SW480 (cell line): ENCODE data around the gene ZNF467.

Experiments used
- DNase-seq: peaks from one replicate; pipeline ENCODE4 v3.0.0-alpha.2; 2016; ENCODE audit warnings: low spot score

The ZNF467 gene

GRCh38 chr7:149806726-149807125, 33.3 kb upstream of the ZNF467 start:
- no peak for DNase-seq

- DNase-seq = no peak
Measured at GRCh38 chr7:149804106-149804505, 30.7 kb upstream of the ZNF467 start.

- DNase-seq = no peak
Measured at GRCh38 chr7:149803551-149804074, 30.2 kb upstream of the ZNF467 start.

GRCh38 chr7:149802966-149803365, 29.6 kb upstream of the ZNF467 start:
- DNase-seq = no peak

- no peak for DNase-seq
Measured at GRCh38 chr7:149801816-149802215, 28.4 kb upstream of the ZNF467 start.

- no peak for DNase-seq
Measured at GRCh38 chr7:149801002-149801566, 27.7 kb upstream of the ZNF467 start.

GRCh38 chr7:149800169-149800555, 26.8 kb upstream of the ZNF467 start:
- DNase-seq = no peak

- no peak for DNase-seq
Measured at GRCh38 chr7:149799397-149800168, 26.2 kb upstream of the ZNF467 start.

- DNase-seq = no peak
Measured at GRCh38 chr7:149797771-149798170, 24.4 kb upstream of the ZNF467 start.

- no peak for DNase-seq
Measured at GRCh38 chr7:149796287-149796860, 23.0 kb upstream of the ZNF467 start.

- no peak for DNase-seq
Measured at GRCh38 chr7:149795126-149795525, 21.7 kb upstream of the ZNF467 start.

GRCh38 chr7:149794661-149795060, 21.3 kb upstream of the ZNF467 start:
- no peak for DNase-seq

- DNase-seq = no peak
Measured at GRCh38 chr7:149793261-149793660, 19.9 kb upstream of the ZNF467 start.

- no peak for DNase-seq
Measured at GRCh38 chr7:149792220-149792595, 18.8 kb upstream of the ZNF467 start.

GRCh38 chr7:149791411-149792219, 18.2 kb upstream of the ZNF467 start:
- no peak for DNase-seq

GRCh38 chr7:149790754-149791360, 17.5 kb upstream of the ZNF467 start:
- DNase-seq = no peak

GRCh38 chr7:149790146-149790548, 16.8 kb upstream of the ZNF467 start:
- DNase-seq = no peak

- no peak for DNase-seq
Measured at GRCh38 chr7:149789101-149789500, 15.7 kb upstream of the ZNF467 start.

GRCh38 chr7:149788300-149788851, 15.0 kb upstream of the ZNF467 start:
- DNase-seq = no peak

GRCh38 chr7:149787428-149788299, 14.3 kb upstream of the ZNF467 start:
- peak; percentile 81 for DNase-seq

- no peak for DNase-seq
Measured at GRCh38 chr7:149785983-149786382, 12.6 kb upstream of the ZNF467 start.
